ENCODE data around the gene CDC5L.

Gene CDC5L

GRCh38 chr6:44474190-44474631 lies 86.7 kb downstream of the CDC5L start:
- Histone ChIP-seq H3K27me3 (ENCODE audit: control insufficient read depth in 1 of 2, insufficient read depth in 2 of 2, low read length in 2 of 2) (peaks cover 0 to 9% of the 10 kb centered on the region in 2 donors), H3K27ac (ENCODE audit: low read length) (no peak overlapping the region)

GRCh38 chr6:44474643-44475042 lies 87.1 kb downstream of the CDC5L start:
- Histone ChIP-seq H3K9ac (ENCODE audit: low read length in 2 of 2) (no peak overlapping the region), H3K9me3 (ENCODE audit: control insufficient read depth in 2 of 2, low read length in 2 of 2) (no peaks in the 10 kb centered on the region), H3K27me3 (ENCODE audit: control insufficient read depth in 1 of 2, insufficient read depth in 2 of 2, low read length in 2 of 2) (peaks cover 0 to 9% of the 10 kb centered on the region in 2 donors), H3K27ac (ENCODE audit: low read length) (no peak overlapping the region), H3K4me1 (ENCODE audit: control insufficient read depth, insufficient read depth, low read length) (peaks cover 7% of the 10 kb centered on the region), H3K4me3 (ENCODE audit: low read length in 2 of 2) (no peak overlapping the region), H3K36me3 (ENCODE audit: control insufficient read depth in 2 of 2, insufficient read depth in 2 of 2, low read length in 2 of 2) (no peaks in the 10 kb centered on the region)

More at GRCh38 chr6:44474190-44474631, 86.7 kb downstream of the CDC5L start:
- H3K9ac ChIP-seq (ENCODE audit: low read length in 2 of 2): no peak overlapping the region
- H3K9me3 ChIP-seq (ENCODE audit: control insufficient read depth in 2 of 2, low read length in 2 of 2): no peaks in the 10 kb centered on the region
- peaks cover 7% of the 10 kb centered on the region for H3K4me1 ChIP-seq (ENCODE audit: control insufficient read depth, insufficient read depth, low read length)
- no peak overlapping the region for H3K4me3 ChIP-seq (ENCODE audit: low read length in 2 of 2)
- H3K36me3 ChIP-seq (ENCODE audit: control insufficient read depth in 2 of 2, insufficient read depth in 2 of 2, low read length in 2 of 2): no peaks in the 10 kb centered on the region

- H3K36me3 ChIP-seq (ENCODE audit: control insufficient read depth in 2 of 2, insufficient read depth in 2 of 2, low read length in 2 of 2): no peaks in the 10 kb centered on the region
- H3K4me3 ChIP-seq (ENCODE audit: low read length in 2 of 2): no peak overlapping the region
- H3K27me3 ChIP-seq (ENCODE audit: control insufficient read depth in 1 of 2, insufficient read depth in 2 of 2, low read length in 2 of 2): peaks cover 0 to 9% of the 10 kb centered on the region in 2 donors
- no peak overlapping the region for H3K9ac ChIP-seq (ENCODE audit: low read length in 2 of 2)
- H3K9me3 ChIP-seq (ENCODE audit: control insufficient read depth in 2 of 2, low read length in 2 of 2): no peaks in the 10 kb centered on the region
- no peak overlapping the region for H3K27ac ChIP-seq (ENCODE audit: low read length)
- H3K4me1 ChIP-seq (ENCODE audit: control insufficient read depth, insufficient read depth, low read length): peaks cover 7% of the 10 kb centered on the region
Measured at GRCh38 chr6:44475417-44475778, 87.9 kb downstream of the CDC5L start.

- Histone ChIP-seq H3K4me1 (ENCODE audit: control insufficient read depth, insufficient read depth, low read length) (peaks cover 7% of the 10 kb centered on the region), H3K4me3 (ENCODE audit: low read length in 2 of 2) (peak overlapping the region in 1 of 2 donors; percentile 44), H3K27me3 (ENCODE audit: control insufficient read depth in 1 of 2, insufficient read depth in 2 of 2, low read length in 2 of 2) (peaks cover 0 to 9% of the 10 kb centered on the region in 2 donors), H3K36me3 (ENCODE audit: control insufficient read depth in 2 of 2, insufficient read depth in 2 of 2, low read length in 2 of 2) (no peaks in the 10 kb centered on the region), H3K9me3 (ENCODE audit: control insufficient read depth in 2 of 2, low read length in 2 of 2) (no peaks in the 10 kb centered on the region), H3K27ac (ENCODE audit: low read length) (no peak overlapping the region), H3K9ac (ENCODE audit: low read length in 2 of 2) (peak overlapping the region; percentile 22 to 47)
Measured at GRCh38 chr6:44475779-44476434, 88.4 kb downstream of the CDC5L start.

GRCh38 chr6:44476849-44477248 lies 89.3 kb downstream of the CDC5L start:
- H3K9me3 ChIP-seq (ENCODE audit: control insufficient read depth in 2 of 2, low read length in 2 of 2): no peaks in the 10 kb centered on the region
- H3K4me1 ChIP-seq (ENCODE audit: control insufficient read depth, insufficient read depth, low read length): peaks cover 7% of the 10 kb centered on the region
- H3K9ac ChIP-seq (ENCODE audit: low read length in 2 of 2): no peak overlapping the region
- H3K36me3 ChIP-seq (ENCODE audit: control insufficient read depth in 2 of 2, insufficient read depth in 2 of 2, low read length in 2 of 2): no peaks in the 10 kb centered on the region
- no peak overlapping the region for H3K27ac ChIP-seq (ENCODE audit: low read length)
- peaks cover 0 to 9% of the 10 kb centered on the region in 2 donors for H3K27me3 ChIP-seq (ENCODE audit: control insufficient read depth in 1 of 2, insufficient read depth in 2 of 2, low read length in 2 of 2)
- H3K4me3 ChIP-seq (ENCODE audit: low read length in 2 of 2): no peak overlapping the region

GRCh38 chr6:44477293-44477894 lies 89.9 kb downstream of the CDC5L start:
- Histone ChIP-seq H3K36me3 (ENCODE audit: control insufficient read depth in 2 of 2, insufficient read depth in 2 of 2, low read length in 2 of 2) (no peaks in the 10 kb centered on the region), H3K4me1 (ENCODE audit: control insufficient read depth, insufficient read depth, low read length) (peaks cover 7% of the 10 kb centered on the region), H3K9ac (ENCODE audit: low read length in 2 of 2) (no peak overlapping the region), H3K9me3 (ENCODE audit: control insufficient read depth in 2 of 2, low read length in 2 of 2) (no peaks in the 10 kb centered on the region), H3K4me3 (ENCODE audit: low read length in 2 of 2) (no peak overlapping the region), H3K27me3 (ENCODE audit: control insufficient read depth in 1 of 2, insufficient read depth in 2 of 2, low read length in 2 of 2) (peaks cover 0 to 9% of the 10 kb centered on the region in 2 donors), H3K27ac (ENCODE audit: low read length) (no peak overlapping the region)

GRCh38 chr6:44478158-44478557 lies 90.7 kb downstream of the CDC5L start:
- Histone ChIP-seq H3K4me1 (ENCODE audit: control insufficient read depth, insufficient read depth, low read length) (peaks cover 7% of the 10 kb centered on the region), H3K9me3 (ENCODE audit: control insufficient read depth in 2 of 2, low read length in 2 of 2) (no peaks in the 10 kb centered on the region), H3K36me3 (ENCODE audit: control insufficient read depth in 2 of 2, insufficient read depth in 2 of 2, low read length in 2 of 2) (no peaks in the 10 kb centered on the region), H3K4me3 (ENCODE audit: low read length in 2 of 2) (no peak overlapping the region), H3K27ac (ENCODE audit: low read length) (no peak overlapping the region), H3K27me3 (ENCODE audit: control insufficient read depth in 1 of 2, insufficient read depth in 2 of 2, low read length in 2 of 2) (peaks cover 0 to 9% of the 10 kb centered on the region in 2 donors), H3K9ac (ENCODE audit: low read length in 2 of 2) (no peak overlapping the region)

- no peak overlapping the region for H3K9ac ChIP-seq (ENCODE audit: low read length in 2 of 2)
- peaks cover 7% of the 10 kb centered on the region for H3K4me1 ChIP-seq (ENCODE audit: control insufficient read depth, insufficient read depth, low read length)
- no peak overlapping the region for H3K27ac ChIP-seq (ENCODE audit: low read length)
- H3K27me3 ChIP-seq (ENCODE audit: control insufficient read depth in 1 of 2, insufficient read depth in 2 of 2, low read length in 2 of 2): peaks cover 0 to 9% of the 10 kb centered on the region in 2 donors
- no peaks in the 10 kb centered on the region for H3K36me3 ChIP-seq (ENCODE audit: control insufficient read depth in 2 of 2, insufficient read depth in 2 of 2, low read length in 2 of 2)
- no peak overlapping the region for H3K4me3 ChIP-seq (ENCODE audit: low read length in 2 of 2)
- H3K9me3 ChIP-seq (ENCODE audit: control insufficient read depth in 2 of 2, low read length in 2 of 2): no peaks in the 10 kb centered on the region
Measured at GRCh38 chr6:44478591-44479254, 91.2 kb downstream of the CDC5L start.

- Histone ChIP-seq H3K27ac (ENCODE audit: low read length) (no peak overlapping the region), H3K9me3 (ENCODE audit: control insufficient read depth in 2 of 2, low read length in 2 of 2) (no peaks in the 10 kb centered on the region), H3K4me1 (ENCODE audit: control insufficient read depth, insufficient read depth, low read length) (peaks cover 7% of the 10 kb centered on the region), H3K27me3 (ENCODE audit: control insufficient read depth in 1 of 2, insufficient read depth in 2 of 2, low read length in 2 of 2) (peaks cover 0 to 9% of the 10 kb centered on the region in 2 donors), H3K36me3 (ENCODE audit: control insufficient read depth in 2 of 2, insufficient read depth in 2 of 2, low read length in 2 of 2) (no peaks in the 10 kb centered on the region), H3K4me3 (ENCODE audit: low read length in 2 of 2) (no peak overlapping the region), H3K9ac (ENCODE audit: low read length in 2 of 2) (no peak overlapping the region)
Measured at GRCh38 chr6:44480097-44480541, 92.6 kb downstream of the CDC5L start.

GRCh38 chr6:44481056-44481455 lies 93.5 kb downstream of the CDC5L start:
- H3K9ac ChIP-seq (ENCODE audit: low read length in 2 of 2): no peak overlapping the region
- no peaks in the 10 kb centered on the region for H3K9me3 ChIP-seq (ENCODE audit: control insufficient read depth in 2 of 2, low read length in 2 of 2)
- H3K4me3 ChIP-seq (ENCODE audit: low read length in 2 of 2): no peak overlapping the region
- no peaks in the 10 kb centered on the region for H3K4me1 ChIP-seq (ENCODE audit: control insufficient read depth, insufficient read depth, low read length)
- H3K27ac ChIP-seq (ENCODE audit: low read length): no peak overlapping the region
- no peaks in the 10 kb centered on the region for H3K36me3 ChIP-seq (ENCODE audit: control insufficient read depth in 2 of 2, insufficient read depth in 2 of 2, low read length in 2 of 2)
- H3K27me3 ChIP-seq (ENCODE audit: control insufficient read depth in 1 of 2, insufficient read depth in 2 of 2, low read length in 2 of 2): peaks cover 0 to 5% of the 10 kb centered on the region in 2 donors
